HepG2 (cell line): ENCODE results near the gene TNFRSF6B. TPM values are rescaled to one million over a fixed set of nuclear protein-coding genes. Genes with fewer than 3 reads are reported as not detected.
A peak's percentile ranks its signal among the peaks of the same experiment; 100 is the strongest.

ENCODE experiments used
- ARNT2 ChIP-seq: sonication (generic); formaldehyde crosslinking; IDR thresholded peaks from 2 replicates; pipeline ENCODE4 v1.8.0; 2022; ENCODE audit warnings: mild to moderate bottlenecking, low read depth, missing genetic modification reagents, moderate library complexity
- ATF7-NPFF ChIP-seq: sonication (generic); formaldehyde crosslinking; IDR thresholded peaks from 2 replicates; pipeline ENCODE4 v1.8.1; 2023; ENCODE audit warnings: mild to moderate bottlenecking, low read depth, missing genetic modification reagents, moderate library complexity
- E2F1 ChIP-seq: sonication (generic); formaldehyde crosslinking; IDR thresholded peaks from 2 replicates; pipeline ENCODE4 v1.5.0; 2020; ENCODE audit warnings: missing genetic modification reagents
- GRHL1 ChIP-seq: sonication (generic); formaldehyde crosslinking; conservative IDR thresholded peaks from 2 replicates; pipeline ENCODE4 v1.8.0; 2022; ENCODE audit warnings: missing genetic modification reagents
- KDM3A ChIP-seq: IDR thresholded peaks from 2 replicates; pipeline ENCODE4 v1.6.1; 2018; ENCODE audit warnings: low read depth, missing compliant biosample characterization
- RBM39 ChIP-seq: fragments of 200-400 bp; formaldehyde crosslinking; IDR thresholded peaks from one replicate; pipeline ENCODE4 v1.6.1; 2018; ENCODE audit warnings: antibody characterized with exemption, mild to moderate bottlenecking, low read depth, low read length; ENCODE audit not compliant: poor library complexity, severe bottlenecking
- TMF1 ChIP-seq: sonication (generic); formaldehyde crosslinking; IDR thresholded peaks from 2 replicates; pipeline ENCODE4 v1.8.1; 2022; ENCODE audit warnings: low read depth, missing genetic modification reagents
- YEATS4 ChIP-seq: sonication (generic); formaldehyde crosslinking; IDR thresholded peaks from 2 replicates; pipeline ENCODE4 v1.4.0; 2020; ENCODE audit warnings: missing genetic modification reagents, borderline replicate concordance
- ZBTB40 ChIP-seq, 2 experiments: fragments of 450-650 bp in 1 of 2; sonication (generic) in 1 of 2; formaldehyde crosslinking in 1 of 2; IDR thresholded peaks; 2 replicates each; pipeline versions ENCODE4 v1.6.1 to v1.8.0; 2016 to 2022; ENCODE audit warnings: antibody characterized with exemption in 1 of 2, mild to moderate bottlenecking in 1 of 2, missing genetic modification reagents in 1 of 2
- ZNF121 ChIP-seq: sonication (generic); formaldehyde crosslinking; IDR thresholded peaks from 2 replicates; pipeline ENCODE4 v1.5.0; 2020; ENCODE audit warnings: mild to moderate bottlenecking, missing genetic modification reagents
- ZNF337 ChIP-seq: sonication (generic); formaldehyde crosslinking; IDR thresholded peaks from 2 replicates; pipeline ENCODE4 v1.5.1; 2020; ENCODE audit warnings: missing genetic modification reagents, low read depth, mild to moderate bottlenecking, borderline replicate concordance
- ZNF460 ChIP-seq: sonication (generic); formaldehyde crosslinking; IDR thresholded peaks from 2 replicates; pipeline ENCODE4 v1.5.1; 2020; ENCODE audit warnings: missing genetic modification reagents, mild to moderate bottlenecking, borderline replicate concordance
- ZNF678 ChIP-seq: sonication (generic); formaldehyde crosslinking; IDR thresholded peaks from 2 replicates; pipeline ENCODE4 v1.4.0; 2020; ENCODE audit warnings: mild to moderate bottlenecking, missing genetic modification reagents
- ZNF776 ChIP-seq: sonication (generic); formaldehyde crosslinking; IDR thresholded peaks from 2 replicates; pipeline ENCODE4 v1.4.0; 2020; ENCODE audit warnings: mild to moderate bottlenecking, missing genetic modification reagents
- polyA plus RNA-seq, 8 experiments: library from polyadenylated mRNA; depleted of rRNA in 3 of 8; stranded (reverse) in 7 of 8; unstranded in 1 of 8; fragments of >200 nt; fragmentation: Illumina TruSeq in 4 of 8; extraction: Trizol in 4 of 8; gene quantifications; 2 replicates each; pipeline versions ENCODE4 v1.2.1 to v1.2.3, GENCODE V29; 2011 to 2016; ENCODE audit warnings: low read depth in 4 of 8, missing spikeins in 1 of 8, mixed read lengths in 1 of 8; ENCODE audit not compliant: insufficient read depth in 1 of 8
- total RNA-seq, 5 experiments: library from RNA; depleted of rRNA; stranded (reverse); fragments of >200 nt; fragmentation: Illumina TruSeq; extraction: Trizol; gene quantifications; 2 replicates each; pipeline ENCODE4 v1.2.3, GENCODE V29; 2016; ENCODE audit warnings: low read depth in 1 of 5

TNFRSF6B gene
- total and polyA plus RNA-seq, 2 of the 13 experiments (the other 11 are each of a cell fraction or from before 2014, with no cell fraction given) = 0.24 TPM; not detected in 1

DNA sequence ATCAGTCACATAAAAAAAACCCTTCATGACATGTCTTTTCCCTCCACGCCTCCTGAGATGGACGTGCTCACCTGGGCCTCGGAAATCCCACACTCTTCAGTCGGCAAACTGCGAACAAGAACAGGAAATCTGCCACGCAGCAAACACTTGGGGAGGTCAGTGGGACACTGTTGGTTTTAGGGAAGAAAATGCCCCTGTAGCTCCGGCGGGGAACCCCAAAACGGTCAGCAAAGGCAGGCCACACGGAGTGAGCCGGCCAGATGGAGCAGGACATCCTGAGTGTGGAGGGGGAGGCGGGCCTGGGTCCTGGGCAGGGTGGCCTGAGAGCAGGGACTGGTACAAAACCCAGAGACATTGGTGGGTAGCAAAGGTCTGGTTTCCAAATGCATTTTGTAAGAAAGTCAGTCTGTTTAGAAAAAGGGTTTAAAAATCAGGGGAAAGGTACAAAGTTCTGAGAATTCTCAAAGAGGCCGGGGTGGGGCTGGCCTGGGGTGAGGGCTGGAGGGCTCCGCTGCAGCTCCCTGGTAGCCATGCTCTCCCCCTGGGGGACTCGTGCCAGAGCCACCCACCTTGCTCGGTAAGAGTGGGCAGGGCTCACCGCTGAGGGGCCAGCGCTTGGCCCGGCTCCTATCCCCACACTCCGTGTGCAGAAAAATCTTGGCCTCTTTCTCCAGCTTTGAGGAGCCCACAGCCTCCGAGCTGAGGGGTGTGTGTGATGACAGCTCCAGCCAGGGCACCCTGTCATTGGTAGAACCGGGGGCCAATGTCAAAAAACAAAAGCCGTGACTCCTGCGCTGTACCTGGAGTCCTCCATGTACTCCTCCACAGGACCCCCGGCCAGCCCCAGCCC is 48.3 kb downstream of the TNFRSF6B start (continued):
- TF ChIP-seq ARNT2 (no peak), ZBTB40 (IDR thresholded peaks at IDR 0.05) (no peak), ZBTB40 (CRISPR knock-in tag; IDR thresholded peaks at IDR 0.05) (no peak), TMF1 (CRISPR knock-in tag) (peak; percentile 73), E2F1 (CRISPR knock-in tag) (no peak), GRHL1 (CRISPR knock-in tag) (no peak), ATF7-NPFF (0 out of 2 replicates have a peak, but pooled peaks have one; percentile 40), KDM3A (no peak), ZNF460 (CRISPR knock-in tag) (no peak), YEATS4 (CRISPR knock-in tag) (no peak), ZNF337 (CRISPR knock-in tag) (no peak), ZNF776 (CRISPR knock-in tag) (no peak), ZNF678 (CRISPR knock-in tag) (peak; percentile 74; the same call in 1 of the 2 replicates), RBM39 (peak; percentile 59), ZNF121 (CRISPR knock-in tag) (no peak)
